ENCODE measurements around the gene SF3A1. TPM values are rescaled to one million over a fixed set of nuclear protein-coding genes. Genes with fewer than 3 reads are reported as not detected.

SF3A1 gene
- total RNA-seq, 4 donors from 2014 or later: 38.5 to 71.7 (median 60.4) TPM

DNA sequence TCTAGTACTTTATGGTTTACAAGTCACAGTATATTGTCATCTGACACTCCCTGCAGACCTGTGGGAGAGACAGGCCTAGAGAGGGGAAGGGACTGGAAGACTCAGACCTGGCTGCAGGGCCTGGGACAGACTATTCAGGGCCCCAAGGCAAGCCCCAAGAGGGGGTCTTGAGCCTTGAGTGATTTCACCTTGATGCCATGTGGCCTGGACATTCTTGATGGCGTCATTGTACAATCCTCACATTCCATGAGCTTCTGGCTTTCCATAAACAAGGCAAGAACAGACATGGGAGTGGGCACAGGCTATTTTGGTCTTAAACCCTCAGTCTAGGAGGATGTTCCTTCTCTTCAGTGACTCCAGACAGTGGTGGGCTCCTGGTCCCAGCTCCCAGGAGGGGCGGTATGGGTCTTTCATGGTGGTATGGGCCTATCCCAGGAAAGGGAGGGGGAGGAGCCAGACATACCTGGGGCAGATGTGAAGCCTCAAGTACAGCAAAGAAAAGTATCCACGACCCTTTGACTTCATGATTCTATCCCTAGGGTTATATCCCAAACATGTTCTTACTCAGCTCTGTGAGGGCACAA, 28.1 kb downstream of the SF3A1 start:
- TF ChIP-seq, protein P1, sequence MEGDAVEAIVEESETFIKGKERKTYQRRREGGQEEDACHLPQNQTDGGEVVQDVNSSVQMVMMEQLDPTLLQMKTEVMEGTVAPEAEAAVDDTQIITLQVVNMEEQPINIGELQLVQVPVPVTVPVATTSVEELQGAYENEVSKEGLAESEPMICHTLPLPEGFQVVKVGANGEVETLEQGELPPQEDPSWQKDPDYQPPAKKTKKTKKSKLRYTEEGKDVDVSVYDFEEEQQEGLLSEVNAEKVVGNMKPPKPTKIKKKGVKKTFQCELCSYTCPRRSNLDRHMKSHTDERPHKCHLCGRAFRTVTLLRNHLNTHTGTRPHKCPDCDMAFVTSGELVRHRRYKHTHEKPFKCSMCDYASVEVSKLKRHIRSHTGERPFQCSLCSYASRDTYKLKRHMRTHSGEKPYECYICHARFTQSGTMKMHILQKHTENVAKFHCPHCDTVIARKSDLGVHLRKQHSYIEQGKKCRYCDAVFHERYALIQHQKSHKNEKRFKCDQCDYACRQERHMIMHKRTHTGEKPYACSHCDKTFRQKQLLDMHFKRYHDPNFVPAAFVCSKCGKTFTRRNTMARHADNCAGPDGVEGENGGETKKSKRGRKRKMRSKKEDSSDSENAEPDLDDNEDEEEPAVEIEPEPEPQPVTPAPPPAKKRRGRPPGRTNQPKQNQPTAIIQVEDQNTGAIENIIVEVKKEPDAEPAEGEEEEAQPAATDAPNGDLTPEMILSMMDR (IDR thresholded peaks at IDR 0.05): no peak
- ATAC-seq (ENCODE audit: low FRiP score) (no peak), DNase-seq (ENCODE audit: low spot score) (no peak)

DNA sequence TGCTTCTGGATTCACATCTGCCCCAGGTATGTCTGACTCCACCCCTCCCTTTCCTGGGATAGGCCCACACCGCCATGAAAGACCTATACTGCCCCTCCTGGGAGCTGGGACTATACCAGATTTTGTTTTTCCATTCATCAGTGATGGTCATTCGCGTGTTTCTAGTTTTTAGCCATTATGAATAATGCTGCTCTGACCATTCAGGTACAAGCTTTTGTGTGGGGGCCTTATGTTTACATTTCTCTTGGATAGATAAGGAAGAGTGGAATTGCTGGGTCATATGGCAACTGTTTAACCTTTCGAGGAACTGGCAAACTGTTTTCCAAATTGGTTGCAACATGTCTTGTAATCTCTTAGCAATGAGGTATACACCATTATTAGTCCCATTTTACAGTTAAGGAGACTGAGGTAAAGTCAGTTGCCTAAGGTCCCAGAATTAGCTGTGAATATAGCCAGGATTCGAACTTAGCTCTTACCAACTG, 28.8 kb downstream of the SF3A1 start:
- DNase-seq (ENCODE audit: low spot score): no peak
- no peak for ATAC-seq (ENCODE audit: low FRiP score)
- TF ChIP-seq, protein P1 (IDR thresholded peaks at IDR 0.05): no peak

DNA sequence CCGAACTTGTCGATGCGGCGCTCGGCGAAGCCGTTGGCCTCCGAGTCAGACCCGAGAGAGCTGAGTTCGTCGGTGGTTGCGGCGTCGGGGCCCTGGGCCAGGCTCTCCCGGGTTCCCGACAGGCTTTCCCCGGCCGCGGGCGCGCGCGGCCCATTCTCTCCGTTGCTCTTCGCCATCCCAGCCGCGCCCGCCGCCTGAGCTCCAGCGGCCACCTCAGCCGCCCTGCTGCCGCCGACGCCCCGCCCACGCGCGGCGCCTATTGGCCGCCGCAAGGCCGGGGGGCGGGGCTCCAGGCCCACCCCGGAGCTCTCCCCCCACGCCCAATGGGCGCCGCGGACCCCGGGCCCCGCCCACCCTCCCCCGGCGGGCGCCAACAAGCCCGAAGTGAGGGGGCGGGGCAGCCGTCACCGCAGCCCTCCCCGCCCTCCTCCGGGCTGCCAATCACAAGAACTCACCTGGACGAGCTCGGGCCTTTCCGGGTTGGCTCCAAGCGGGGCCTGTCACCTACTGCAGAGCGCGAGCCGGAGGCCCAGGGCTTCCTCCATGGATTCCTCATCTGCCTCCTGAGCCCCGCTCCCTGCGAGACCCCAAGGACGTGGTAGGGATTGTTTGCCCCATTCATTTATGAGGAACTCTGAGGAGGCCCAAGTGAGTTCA, 29.9 kb downstream of the SF3A1 start, which contains the start of gene TBC1D10A:
TSS of gene TBC1D10A (minus strand) at position 236 of the 657 bp plus-strand sequence. CDS start at position 176, 60 bp downstream.
- TF ChIP-seq, protein P1 (IDR thresholded peaks at IDR 0.05): no peak
- peak; percentile 87 for ATAC-seq (ENCODE audit: low FRiP score)

DNA sequence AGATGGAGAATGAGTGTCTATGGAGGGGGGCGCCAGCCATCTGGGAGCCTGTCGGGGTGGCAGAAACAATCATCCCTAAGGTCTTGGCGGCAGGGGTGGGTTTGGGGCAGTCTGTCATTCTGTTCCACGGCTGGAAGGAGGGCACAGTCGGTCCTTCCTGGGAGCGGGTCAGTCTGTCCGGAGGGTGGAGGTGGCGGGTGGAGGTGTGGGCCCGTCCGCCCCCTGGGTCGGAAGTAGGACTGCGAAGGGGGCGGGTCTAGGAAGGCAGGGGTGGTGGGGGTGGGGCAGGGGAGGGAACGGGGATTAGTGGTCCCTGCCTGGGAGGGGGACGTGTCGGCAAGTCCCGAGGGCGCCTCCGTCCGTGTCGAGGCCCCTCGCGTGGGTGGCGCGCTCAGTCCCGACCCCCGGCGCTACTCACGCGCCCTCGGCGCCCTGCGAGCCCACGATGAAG, 30.4 kb downstream of the SF3A1 start:
- no peak for DNase-seq (ENCODE audit: low spot score)
- peak; percentile 55 for ATAC-seq (ENCODE audit: low FRiP score)
- TF ChIP-seq, protein P1 (IDR thresholded peaks at IDR 0.05): no peak

More for the DNA sequence above, 29.9 kb downstream of the SF3A1 start, which contains the start of gene TBC1D10A:
- peak; percentile 64 for DNase-seq (ENCODE audit: low spot score)

DNA sequence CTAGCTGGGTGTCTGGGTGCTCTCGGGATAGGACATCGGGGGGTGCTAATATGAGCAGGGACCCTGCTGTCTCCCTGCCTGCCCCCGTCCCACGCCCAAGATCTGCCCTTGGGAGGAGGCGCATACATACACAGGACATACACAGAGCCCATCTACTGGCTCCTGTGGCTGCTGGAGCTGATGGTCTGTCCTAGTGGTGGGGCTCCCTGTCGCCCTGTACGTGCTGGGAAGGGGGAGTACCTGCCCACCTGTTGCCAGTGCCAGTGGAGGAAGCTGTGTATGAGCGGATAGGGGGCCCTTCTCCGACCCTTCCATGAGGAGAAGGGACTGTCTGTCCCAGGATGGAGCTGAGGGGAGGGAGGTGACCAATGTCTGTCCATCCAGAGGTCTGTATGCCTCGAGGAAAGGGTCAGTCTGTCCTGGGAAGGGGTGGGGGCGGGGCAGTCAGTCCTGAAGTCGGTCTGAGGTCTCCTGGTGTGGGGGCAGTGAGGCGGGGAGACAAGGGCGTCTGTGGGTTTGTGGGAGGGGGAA, 30.9 kb downstream of the SF3A1 start:
- TF ChIP-seq, protein P1 (IDR thresholded peaks at IDR 0.05): no peak
- DNase-seq (ENCODE audit: low spot score) (no peak), ATAC-seq (ENCODE audit: low FRiP score) (no peak)

DNA sequence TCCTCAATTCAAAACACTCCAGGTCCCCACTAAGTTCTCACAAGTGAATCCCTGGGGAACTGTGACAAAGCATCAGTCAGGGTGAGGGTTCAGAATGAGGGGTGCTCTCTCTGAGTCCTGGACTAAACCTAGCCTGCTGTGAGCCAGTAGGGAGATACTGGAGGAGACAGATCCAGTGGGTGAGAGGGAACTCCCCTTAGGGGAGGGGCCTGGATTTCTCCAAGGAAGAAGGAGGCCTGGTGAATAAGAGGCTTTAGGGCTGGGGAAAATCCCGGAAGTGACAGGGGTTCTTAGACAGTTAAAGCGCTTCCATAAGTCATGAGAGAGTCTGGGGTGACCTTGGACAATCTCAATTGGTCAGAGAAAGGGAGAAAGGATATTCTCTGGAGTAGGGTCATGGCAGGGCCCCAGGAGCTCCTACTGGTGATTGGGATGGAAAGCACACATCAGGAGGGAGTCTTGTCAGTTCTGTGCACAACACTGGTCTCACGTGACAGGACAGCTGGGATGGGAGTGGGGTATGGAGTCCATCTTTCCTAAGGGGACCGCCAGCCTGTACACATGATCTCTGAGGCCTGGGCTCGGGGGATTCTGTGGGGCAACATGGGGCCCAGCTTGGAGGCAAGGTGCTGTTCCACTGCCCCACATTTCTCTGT, 31.5 kb downstream of the SF3A1 start:
- ATAC-seq (ENCODE audit: low FRiP score) (peak; percentile 80), DNase-seq (ENCODE audit: low spot score) (peak; percentile 43)
- TF ChIP-seq, protein P1 (IDR thresholded peaks at IDR 0.05): no peak

Measured in omental fat pad (tissue), 4 donors.